K562 (cell line): ENCODE data around the gene IBA57.

ENCODE experiments used
- ATF1 ChIP-seq, 2 experiments: fragments of 450-650 bp in 1 of 2; IDR thresholded peaks; 2 replicates each; pipeline ENCODE4 v1.6.1; 2016; ENCODE audit warnings: missing compliant biosample characterization in 1 of 2, missing genetic modification characterization in 1 of 2
- BCOR ChIP-seq: fragments of 450-650 bp; IDR thresholded peaks from 2 replicates; pipeline ENCODE4 v1.6.1; 2016
- ESRRA ChIP-seq: fragments of 450-650 bp; IDR thresholded peaks from 2 replicates; pipeline ENCODE4 v1.6.1; 2014; ENCODE audit warnings: low read depth, mild to moderate bottlenecking, moderate library complexity, borderline replicate concordance
- FOS ChIP-seq: IDR thresholded peaks from 3 replicates; pipeline ENCODE4 v1.6.1; 2011; ENCODE audit not compliant: insufficient read length; ENCODE audit errors: extremely low read depth
- MYC ChIP-seq, 2 experiments: fragments of 250-450 bp in 1 of 2; sonication (Bioruptor Pico) in 1 of 2; IDR thresholded peaks; 2 replicates each; pipeline versions ENCODE4 v1.5.1 to v1.6.1; 2012 to 2021; ENCODE audit warnings: low read depth in 2 of 2, borderline replicate concordance in 1 of 2, improper control_type of control experiment in 1 of 2, low read length in 1 of 2, mild to moderate bottlenecking in 1 of 2, moderate library complexity in 1 of 2
- PBX2 ChIP-seq, 2 experiments: IDR thresholded peaks in 1 of 2; conservative IDR thresholded peaks in 1 of 2; 2 replicates each; pipeline ENCODE4 v1.6.1; 2016; ENCODE audit warnings: low read depth in 2 of 2, mild to moderate bottlenecking in 1 of 2, missing compliant biosample characterization in 1 of 2, missing genetic modification characterization in 1 of 2, moderate library complexity in 1 of 2
- POLR2A ChIP-seq: fragments of 450-650 bp; conservative IDR thresholded peaks from 2 replicates; pipeline ENCODE4 v1.6.1; 2016
- POLR2AphosphoS5 ChIP-seq: IDR thresholded peaks from 2 replicates; pipeline ENCODE4 v1.6.1; 2011; ENCODE audit warnings: mild to moderate bottlenecking, low read depth, low read length, moderate library complexity; ENCODE audit not compliant: control insufficient read depth, insufficient read depth
- SMAD3 ChIP-seq: fragments of 450-650 bp; formaldehyde crosslinking; conservative IDR thresholded peaks from 2 replicates; pipeline ENCODE4 v1.4.0; 2020; ENCODE audit warnings: mild to moderate bottlenecking
- TCF7L2 ChIP-seq: fragments of 150-350 bp; IDR thresholded peaks from 2 replicates; pipeline ENCODE4 v1.6.1; 2016; ENCODE audit warnings: low read depth, mild to moderate bottlenecking, low read length, moderate library complexity
- ZNF232 ChIP-seq: sonication (generic); formaldehyde crosslinking; IDR thresholded peaks from 2 replicates; pipeline ENCODE4 v1.8.0; 2022; ENCODE audit warnings: mild to moderate bottlenecking, missing genetic modification reagents
- ZNF384 ChIP-seq: IDR thresholded peaks from 2 replicates; pipeline ENCODE4 v1.6.1; 2012; ENCODE audit warnings: low read depth, low read length, improper control_type of control experiment
- ZNF431 ChIP-seq: sonication (generic); formaldehyde crosslinking; IDR thresholded peaks from 2 replicates; pipeline ENCODE4 v1.8.0; 2022; ENCODE audit warnings: mild to moderate bottlenecking, missing genetic modification reagents

- TF ChIP-seq ZNF384 (no peak), POLR2A (no peak), BCOR (no peak), ATF1 (CRISPR knock-in tag; IDR thresholded peaks at IDR 0.05) (no peak), ATF1 (tag; IDR thresholded peaks at IDR 0.05) (no peak), MYC (IDR thresholded peaks at IDR 0.05; ENCODE audit: low read depth, low read length) (no peak), MYC (CRISPR knock-in tag; IDR thresholded peaks at IDR 0.05; ENCODE audit: borderline replicate concordance, low read depth) (no peak), ESRRA (no peak), FOS (no peak), SMAD3 (no peak), ZNF431 (CRISPR knock-in tag) (no peak), ZNF232 (CRISPR knock-in tag) (no peak), PBX2 (CRISPR knock-in tag; IDR thresholded peaks at IDR 0.05; ENCODE audit: low read depth) (no peak), PBX2 (tag; conservative IDR thresholded peaks at IDR 0.05; ENCODE audit: low read depth) (no peak), TCF7L2 (no peak), POLR2AphosphoS5 (no peak)
Measured at GRCh38 chr1:228147151-228147693, 18.4 kb upstream of the IBA57 start.
